Measurements from ENCODE around the gene RCOR1.

- TF ChIP-seq POLR2A (IDR thresholded peaks at IDR 0.05; ENCODE audit: low read length): no peak
- no peak for TF ChIP-seq GATA1 (IDR thresholded peaks at IDR 0.05; ENCODE audit: low read depth, low read length)
These were observed 146.1 kb downstream of the RCOR1 start for GRCh38 chr14:102738373-102739189.

Data from erythroblast (primary cell).